GM21367 (cell line): Measurements from ENCODE around the gene HELZ.
"Not testable (repeated sequence)": the region's sequence is repeated elsewhere in the genome, so short reads cannot be mapped to it uniquely, and the experiment has no call there.

Experiments used
- ATAC-seq: cut with Tn5 transposase; IDR thresholded peaks from one replicate; pipeline ENCODE4 v1.9.1; 2021; ENCODE audit not compliant: unreplicated experiment

Gene HELZ

DNA sequence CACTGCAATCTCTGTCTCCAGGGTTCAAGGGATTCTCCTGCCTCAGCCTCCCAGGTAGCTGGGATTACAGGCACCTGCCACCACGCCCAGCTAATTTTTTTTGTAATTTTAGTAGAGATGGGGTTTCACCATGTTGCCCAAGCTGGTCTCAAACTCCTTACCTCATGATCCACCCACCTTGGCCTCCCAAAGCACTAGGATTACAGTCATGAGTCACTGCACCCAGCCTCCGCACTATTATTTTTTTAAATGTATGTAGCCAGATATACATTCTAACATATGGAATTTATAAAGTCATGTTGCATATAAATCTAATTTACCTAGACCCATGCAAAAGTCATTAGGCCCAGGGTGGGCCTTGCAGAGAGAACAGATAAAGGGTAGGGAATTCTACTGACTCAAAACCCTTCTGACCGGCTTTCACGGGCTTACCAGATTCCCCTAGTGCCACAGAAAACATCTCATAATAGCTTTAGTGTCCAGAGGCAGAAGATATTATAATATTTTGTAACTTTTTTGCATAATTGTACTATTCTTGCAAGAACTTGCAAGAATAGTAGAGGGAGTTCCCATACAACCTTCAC lies 20.5 kb upstream of the HELZ start:
- no peak for ATAC-seq

DNA sequence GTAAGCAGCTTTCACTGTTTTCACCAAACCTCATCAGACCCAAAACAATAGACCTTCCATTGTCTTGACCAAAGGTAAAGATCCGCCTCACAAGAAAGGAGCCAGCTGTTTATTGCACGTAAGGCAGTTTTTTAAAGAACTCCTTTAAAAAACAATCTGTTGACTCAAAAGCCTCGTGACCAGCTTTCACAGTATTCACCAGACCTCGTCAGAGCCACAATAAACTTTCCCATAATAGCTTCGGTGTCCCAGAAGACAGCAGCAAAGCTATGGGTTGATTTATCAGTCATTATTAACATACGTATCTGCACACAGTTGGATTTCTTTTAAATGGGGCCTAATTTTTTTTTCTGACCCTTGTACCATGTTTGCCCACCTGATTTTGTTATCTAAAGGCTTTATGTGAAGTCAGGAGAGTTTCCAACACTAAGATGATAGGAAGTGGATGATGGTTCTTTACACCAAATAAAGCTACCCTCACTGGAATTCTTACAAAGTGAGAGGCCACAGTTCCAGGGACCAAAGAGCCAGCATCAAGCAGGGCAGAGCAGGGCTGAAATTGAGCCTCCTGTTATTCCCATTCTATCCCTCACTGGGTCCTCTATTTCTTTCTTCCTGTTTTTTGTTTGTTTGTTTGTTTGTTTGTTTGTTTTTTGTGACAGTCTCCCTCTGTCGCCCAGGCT lies 17.6 kb upstream of the HELZ start:
- no peak for ATAC-seq

DNA sequence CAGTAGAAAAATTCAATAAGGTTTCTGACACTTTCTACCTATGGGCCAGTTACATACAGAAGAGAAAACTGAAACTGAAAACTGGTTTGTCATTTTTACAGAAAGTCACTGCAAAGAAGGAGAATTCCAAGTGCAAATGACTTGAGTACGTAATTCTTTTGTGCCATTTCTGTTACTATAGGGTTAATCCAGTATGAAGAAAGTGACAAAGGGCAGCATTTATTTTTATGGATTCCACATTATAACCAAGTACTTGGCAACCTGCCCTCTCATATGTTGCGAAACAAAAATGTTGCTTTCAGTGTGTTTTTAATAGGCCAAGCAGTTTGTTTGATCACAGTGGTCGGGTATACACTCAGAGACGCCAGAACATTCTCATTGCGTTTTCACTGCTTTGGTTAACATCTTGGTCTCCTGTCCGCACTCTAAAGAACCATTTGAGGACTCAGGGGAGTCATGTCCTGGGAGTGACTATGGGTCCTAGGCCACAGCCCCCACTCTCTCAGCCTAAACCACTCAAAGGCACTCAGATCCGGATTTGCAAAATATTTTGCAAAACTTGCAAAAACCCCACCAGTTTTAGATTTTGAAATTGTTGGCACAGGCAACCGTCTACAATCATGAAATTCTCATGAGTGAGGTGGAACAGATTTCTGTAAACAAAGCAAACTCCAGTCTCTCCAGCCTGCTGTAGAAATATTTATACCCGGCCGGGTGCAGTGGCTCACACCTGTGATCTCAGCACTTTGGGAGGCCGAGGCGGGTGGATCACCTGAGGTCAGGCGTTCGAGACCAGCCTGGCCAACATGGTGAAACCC lies 15.4 kb upstream of the HELZ start:
- ATAC-seq: no peak

DNA sequence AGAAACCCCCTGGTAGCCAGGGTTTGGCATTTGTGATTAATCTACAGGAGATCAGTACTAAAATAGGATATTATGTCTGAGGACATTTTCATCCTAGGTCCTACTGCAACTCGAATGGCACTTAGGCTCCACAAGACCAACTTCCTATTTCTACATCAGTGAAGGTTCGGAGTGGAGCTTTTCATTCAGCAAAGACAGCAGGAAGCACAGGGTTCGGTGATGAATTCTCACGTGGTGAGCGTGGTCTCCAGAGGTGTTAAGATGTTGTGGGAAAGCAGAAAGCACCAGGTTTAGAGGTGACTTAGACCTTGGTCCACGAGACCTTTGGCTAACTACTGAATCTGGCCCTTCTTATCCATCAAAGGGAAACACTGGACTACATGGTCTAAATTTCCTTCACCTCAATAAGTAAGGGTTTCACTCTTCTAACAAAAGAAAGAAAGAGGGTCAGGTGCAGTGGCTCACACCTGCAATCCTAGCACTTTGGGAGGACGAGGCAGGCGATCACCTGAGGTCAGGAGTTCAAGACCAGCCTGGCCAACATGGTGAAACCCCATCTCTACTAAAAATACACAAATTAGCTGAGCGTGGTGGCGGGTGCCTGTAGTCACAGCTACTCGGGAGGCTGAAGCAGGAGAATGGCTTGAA lies 13.9 kb upstream of the HELZ start:
- ATAC-seq: no peak

DNA sequence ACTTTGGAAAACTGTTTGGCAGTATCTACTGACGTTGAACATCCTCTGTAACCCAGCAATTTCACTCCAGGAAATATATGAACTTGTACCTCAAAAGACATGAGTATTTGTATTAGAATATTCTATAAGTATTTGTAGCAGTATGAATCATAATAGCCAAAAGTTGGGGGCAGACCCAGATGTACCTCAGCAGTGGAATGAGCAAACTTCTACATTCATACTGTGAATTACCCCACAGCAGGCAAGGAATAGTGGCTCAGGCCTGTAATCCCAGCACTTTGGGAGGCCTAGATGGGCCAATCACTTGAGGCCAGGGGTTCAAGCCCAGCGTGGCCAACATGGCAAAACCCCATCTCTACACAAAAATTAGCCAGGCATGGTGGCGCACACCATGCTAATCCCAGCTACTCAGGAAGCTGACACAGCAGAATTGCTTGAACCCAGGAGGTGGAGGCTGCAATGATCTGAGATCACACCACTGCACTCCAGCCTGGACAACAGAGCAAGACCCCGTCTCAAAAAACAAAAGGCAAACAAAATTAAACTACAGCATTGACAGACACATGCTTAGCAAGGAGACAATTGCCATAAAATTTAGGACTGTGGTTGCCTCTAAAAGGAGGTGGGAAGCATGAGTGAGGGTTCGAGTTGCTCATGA lies 11.2 kb upstream of the HELZ start:
- no peak for ATAC-seq

DNA sequence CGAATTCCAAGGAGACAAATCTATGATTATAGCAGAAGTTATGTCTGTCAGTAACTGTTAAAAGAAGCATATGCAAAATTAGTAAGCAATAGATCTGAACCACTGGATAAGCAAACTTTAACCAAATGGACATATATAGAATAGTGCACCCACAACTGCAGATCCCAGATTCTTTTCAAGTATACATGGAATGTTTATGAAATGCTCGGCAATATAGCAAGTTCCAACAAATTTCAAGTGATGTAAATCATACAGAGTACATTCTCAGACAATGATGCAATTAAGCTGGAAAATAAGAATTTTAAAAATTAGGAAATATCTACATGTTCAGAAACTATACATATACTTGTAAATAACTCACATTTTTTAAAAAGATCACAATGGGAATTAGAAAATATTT lies 8.4 kb upstream of the HELZ start:
- ATAC-seq: no peak

DNA sequence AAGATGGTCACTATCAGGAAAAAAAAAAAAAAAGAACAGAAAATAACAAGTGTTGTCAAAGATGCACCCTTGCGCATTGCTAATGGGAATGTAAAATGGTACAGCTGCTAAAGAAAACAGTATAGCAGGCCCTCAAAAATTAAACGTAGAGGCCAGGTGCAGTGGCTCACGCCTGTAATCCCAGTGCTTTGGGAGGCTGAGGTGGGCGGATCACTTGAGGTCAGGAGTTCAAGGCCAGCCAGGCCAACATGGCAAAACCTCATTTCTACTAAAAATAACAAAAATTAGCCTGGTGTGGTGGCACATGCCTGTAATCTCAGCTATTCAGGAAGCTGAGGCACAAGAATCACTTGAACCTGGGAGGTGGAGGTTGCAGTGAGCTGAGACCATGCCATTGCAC lies 6.6 kb upstream of the HELZ start:
- ATAC-seq: not testable (repeated sequence)

DNA sequence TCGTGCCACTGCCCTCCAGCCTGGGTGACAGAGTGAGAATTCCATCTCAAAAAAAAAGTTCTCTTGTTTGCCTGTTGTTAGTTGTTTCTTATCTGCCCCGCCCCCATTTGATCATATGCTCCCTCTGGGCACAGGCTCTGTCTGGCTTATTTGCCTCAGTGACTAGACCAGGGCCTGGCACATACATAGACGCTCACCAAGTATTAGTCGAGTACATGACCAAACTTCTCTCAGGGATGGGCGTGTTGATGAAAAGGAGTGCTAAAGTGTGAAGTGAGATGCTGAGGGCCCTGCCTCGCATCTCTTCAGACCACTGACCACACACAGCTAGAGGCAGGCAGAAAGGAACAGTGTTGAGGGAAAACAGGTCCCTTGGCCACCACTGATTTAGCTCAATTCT lies 3.3 kb upstream of the HELZ start:
- ATAC-seq: no peak

DNA sequence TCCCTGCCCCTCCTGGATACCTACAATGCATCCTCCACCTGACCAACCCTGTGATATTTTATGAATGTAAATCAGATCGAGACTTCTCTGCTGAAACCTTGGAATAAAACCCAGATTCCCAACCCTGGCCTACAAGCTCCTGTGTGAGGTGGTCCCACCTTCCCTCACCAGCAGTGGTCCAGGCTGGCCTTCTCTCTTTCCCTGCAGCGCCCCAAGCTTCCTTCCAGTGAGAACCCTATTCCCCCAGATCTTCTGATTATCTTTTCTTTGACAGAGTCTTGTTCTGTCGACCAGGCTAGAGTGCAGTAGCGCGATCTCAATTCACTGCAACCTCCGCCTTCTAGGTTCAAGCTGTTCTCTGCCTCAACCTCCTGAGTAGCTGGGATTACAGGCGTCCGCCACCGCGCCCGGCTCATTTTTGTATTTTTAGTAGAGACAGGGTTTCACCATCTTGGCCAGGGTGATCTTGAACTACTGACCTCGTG lies 2.5 kb upstream of the HELZ start:
- ATAC-seq: no peak

DNA sequence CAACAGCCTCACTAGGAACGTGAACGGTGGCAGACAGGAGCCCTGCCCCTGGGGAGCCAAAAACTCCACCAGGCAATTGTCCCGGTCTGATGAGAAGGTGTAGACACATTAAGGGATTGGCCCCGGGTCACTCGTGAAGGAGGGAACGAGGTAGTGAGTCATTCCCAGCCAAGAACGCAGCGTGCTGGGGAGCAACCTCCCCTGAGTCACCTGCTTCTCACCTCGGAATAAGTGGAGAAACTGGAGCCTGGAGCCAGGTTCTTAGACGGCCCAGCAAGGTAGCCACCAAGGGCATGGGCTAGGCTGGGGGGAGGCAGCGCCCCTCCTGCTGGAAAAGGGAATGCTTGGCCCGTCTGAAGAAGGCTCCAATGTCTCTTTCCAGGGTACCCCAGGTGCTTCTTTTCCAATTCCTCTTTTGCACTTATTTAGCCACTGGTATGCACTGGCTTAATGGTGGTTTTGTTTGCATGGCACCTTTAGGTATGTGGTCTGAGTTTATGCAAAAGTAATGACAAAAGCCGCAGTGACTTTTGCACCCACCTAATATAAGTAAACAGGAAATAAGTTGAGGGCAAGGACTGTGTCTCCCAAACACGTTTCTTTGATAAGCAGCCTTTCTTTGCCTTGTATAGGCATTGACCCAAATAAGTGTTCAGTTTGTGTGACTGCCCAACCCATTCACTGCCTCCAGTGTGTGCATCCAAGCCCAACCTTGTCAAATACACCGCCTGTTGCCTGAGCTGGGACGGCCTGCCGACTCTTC lies 1.8 kb upstream of the HELZ start:
- peak; percentile 52 for ATAC-seq

DNA sequence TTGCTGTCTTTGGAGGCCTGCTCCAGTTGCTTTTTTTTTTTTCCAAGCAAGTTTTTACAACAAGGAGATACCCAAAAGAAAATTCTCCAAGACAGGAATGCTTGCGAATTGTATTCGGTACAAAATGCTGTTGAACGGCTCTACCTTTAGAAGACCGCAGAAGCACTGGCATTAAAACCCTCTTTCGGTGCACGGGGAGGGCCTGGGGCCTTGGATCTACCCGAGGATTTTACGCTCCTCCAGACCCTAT lies 1.3 kb upstream of the HELZ start:
- ATAC-seq: no peak

DNA sequence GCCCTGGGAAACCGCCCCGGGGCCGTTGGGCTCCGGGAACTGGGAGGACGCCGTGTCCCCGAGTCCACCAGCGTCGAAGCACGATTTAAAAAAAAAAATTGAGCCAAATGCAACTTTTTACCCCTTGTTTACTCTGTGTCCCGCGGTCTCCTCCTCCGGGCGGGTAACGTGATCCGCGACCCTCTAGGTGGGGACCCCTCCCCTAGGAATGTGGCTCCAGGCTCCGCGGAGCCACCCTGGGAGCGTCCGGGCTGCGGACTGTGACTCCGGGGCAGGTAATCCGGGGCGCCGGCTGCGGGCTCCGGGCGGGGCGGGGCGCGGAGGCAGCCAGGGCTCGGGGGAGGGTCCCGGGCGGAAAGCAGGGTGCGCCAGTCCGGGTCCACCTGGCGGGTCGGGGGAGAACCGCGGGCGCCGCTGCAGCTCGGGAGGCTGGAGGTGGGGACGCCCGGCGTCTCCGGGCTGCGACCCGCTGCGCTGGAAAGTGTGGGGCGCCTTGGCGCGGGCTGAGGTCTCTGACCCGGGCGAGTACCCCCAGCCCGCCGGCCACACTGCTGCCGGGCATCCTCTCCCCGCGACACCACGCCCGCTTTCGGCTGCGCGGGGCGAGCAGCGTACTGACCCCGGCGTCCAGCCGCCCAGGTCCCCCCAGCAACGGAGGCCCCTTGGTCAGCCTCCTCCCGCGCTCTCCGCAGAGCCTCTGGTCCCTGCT lies 852 bp upstream of the HELZ start:
- no peak for ATAC-seq

DNA sequence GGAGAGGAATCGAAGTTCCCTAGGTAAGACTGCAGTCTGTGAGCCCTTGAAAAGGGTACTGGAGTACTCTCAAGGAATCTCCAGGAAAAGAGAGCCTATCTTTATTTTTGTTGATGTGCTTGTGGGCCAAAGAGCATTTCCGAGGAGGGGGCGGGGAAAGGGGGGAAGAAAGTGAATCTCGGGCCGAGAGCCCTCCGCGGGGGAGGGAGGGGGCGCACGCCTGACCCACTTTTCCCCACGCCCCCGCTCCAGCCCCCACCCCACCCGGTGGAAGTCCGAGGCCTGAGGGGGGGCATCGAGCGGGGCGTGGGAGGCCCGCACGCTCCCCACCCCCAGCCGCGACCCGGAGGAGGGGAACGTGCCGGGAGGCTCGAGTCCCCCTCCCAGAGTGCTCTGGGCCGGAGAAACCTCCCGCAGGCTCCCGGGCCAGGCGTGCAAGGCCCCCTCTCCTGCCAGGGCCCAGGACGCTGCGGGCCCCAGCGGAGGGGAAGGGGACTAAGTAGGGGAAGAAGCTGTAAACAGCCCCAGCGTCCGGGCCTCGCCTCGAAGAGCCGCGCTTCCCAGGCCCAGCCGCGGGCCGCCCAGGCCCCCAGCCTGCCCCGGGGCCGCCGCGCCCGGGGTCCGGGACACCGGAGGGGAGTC lies 444 bp downstream of the HELZ start:
- ATAC-seq: peak; percentile 17

DNA sequence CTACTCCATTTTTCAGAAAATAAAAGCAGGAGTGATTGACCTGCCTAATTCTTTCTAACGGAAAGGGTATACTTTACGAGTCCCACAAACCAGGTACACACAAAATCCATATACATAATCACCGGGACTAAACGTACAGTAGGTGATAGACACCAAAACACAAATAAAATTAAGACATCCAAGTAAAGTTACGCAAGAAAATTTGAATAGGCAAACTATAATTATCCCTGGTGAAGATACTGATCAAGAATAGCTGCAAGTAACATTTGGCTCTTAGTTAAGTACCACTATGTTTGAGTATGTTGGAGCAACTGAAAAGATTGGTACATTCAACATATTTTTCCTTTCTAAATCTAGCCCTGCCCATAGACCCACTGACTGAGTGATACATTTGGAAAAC lies 1.7 kb downstream of the HELZ start:
- no peak for ATAC-seq

DNA sequence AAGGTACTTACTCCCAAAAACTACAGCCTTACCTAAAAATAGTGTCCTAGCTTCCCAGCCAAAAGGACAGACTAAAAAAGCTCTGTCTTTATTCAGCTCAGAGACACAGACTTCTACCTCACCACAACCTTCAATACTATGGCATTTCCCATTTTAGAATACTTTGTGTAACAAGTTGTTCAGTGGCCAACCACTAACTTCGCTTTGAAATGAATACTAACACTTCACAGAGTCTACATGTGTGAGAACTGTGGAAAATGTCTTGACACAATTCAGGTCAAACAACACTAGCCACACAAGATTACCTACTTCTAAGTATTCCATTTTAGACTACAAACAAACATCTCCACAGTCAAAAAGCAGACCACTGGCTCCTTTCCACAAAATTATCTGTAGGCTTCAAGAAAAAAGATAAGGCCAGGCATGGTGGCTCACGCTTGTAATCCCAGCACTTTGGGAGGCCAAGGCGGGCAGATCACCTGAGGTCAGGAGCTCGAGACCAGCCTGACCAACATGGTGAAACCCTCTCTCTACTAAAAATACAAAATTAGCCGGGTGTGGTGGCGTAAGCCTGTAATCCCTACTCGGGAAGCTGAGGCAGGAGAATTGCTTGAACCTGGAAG lies 3.2 kb downstream of the HELZ start:
- ATAC-seq: no peak

DNA sequence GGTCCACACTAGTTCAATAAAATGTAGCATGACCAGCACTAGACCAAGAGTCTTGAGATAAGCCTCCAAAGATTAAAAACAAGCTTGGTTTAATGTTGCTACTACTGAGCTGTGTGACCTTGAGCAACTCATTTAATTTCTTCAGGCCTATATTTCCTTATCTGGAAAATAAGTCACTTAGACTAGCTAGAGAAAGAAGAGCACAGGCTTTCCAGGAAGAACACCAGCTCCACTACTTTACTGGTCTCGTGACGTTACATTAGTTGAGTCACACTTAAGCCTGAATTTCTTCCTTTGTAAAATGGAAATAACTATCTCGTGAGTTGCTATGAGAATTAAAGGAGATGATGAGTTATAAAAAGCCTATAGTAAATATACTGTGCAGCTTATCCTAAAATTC lies 5.4 kb downstream of the HELZ start:
- no peak for ATAC-seq

DNA sequence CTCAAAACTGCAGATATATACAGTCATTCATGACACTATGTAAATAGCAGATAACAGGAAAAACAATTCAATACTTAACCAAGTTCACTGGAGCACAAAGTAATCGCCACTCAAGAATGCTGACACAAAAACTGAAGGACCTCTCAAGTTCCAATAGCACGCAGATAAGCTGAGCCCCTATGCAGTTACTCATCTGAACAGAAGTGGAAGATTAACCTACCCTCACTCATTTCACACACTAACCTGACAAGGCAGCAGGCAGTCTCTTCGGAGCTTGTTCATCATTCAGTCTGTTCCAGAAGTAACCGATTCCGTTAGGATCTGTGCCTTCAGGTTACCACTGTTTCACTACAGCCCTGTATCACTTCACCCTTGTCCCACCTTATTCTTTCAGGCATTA lies 6.0 kb downstream of the HELZ start:
- no peak for ATAC-seq

DNA sequence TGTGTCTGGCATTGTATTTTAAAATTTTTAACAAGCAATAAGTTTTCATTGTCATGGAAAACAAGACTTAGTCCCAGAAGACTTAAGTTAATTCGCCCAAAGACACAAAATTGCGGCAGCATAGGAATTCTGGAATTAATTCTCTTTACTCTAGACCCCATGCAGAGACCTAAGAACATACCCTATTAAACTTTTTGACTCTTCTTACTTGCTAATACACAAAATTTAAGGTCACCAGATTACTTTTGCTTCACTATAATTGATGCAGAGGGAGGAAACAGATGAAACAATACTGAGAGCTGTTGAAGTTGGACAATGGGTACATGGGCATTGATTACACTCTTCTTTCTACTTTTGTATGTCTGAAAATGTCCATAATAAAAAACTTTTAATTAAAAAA lies 12.6 kb downstream of the HELZ start:
- no peak for ATAC-seq
